Psoas muscle (tissue), 8 donors: ENCODE data around the gene HMX1. TPM values are rescaled to one million over a fixed set of nuclear protein-coding genes. Genes with fewer than 3 reads are reported as not detected.

Experiments
- ATAC-seq, 4 donors: fragments of 200-7000 bp; cut with Tn5 transposase; one replicate each; pipeline ENCODE4 v1.9.1; 2020; ENCODE audit warnings: moderate library complexity in 3 of 4, mild to moderate bottlenecking in 2 of 4
- DNase-seq, 2 donors: peaks; one replicate each; pipeline ENCODE4 v3.0.0-alpha.2; 2020
- H3K27ac ChIP-seq: fragments of 200-600 bp; one replicate; pipeline ENCODE4 v1.8.0; 2022
- H3K27me3 ChIP-seq, 3 donors: fragments of 200-600 bp in 1 of 3; one replicate each; pipeline versions ENCODE4 v1.6.1 to v1.8.0; 2013 to 2022; ENCODE audit warnings: low read length in 2 of 3, mild to moderate bottlenecking in 2 of 3, moderate library complexity in 1 of 3; ENCODE audit not compliant: insufficient read depth in 3 of 3
- H3K36me3 ChIP-seq, 2 donors: fragments of 200-600 bp in 1 of 2; one replicate each; pipeline versions ENCODE4 v1.6.1 to v1.8.0; 2013 to 2022; ENCODE audit warnings: low read depth in 1 of 2, mild to moderate bottlenecking in 1 of 2, moderate library complexity in 1 of 2; ENCODE audit not compliant: insufficient read depth in 1 of 2
- H3K4me1 ChIP-seq: fragments of 200-600 bp; one replicate; pipeline ENCODE4 v1.8.0; 2022
- H3K4me3 ChIP-seq: fragments of 200-600 bp; one replicate; pipeline ENCODE4 v1.8.0; 2022; ENCODE audit warnings: mild to moderate bottlenecking
- H3K9me3 ChIP-seq: fragments of 200-600 bp; one replicate; pipeline ENCODE4 v1.8.0; 2022
- WGBS, 3 donors: extraction: QIAGEN DNeasy Blood & Tissue Kit; methylation state at CpG; one replicate each; pipeline versions ENCODE4 v1.1.6 to v1.1.7; 2013; 5-methylcytosine and 5-hydroxymethylcytosine counted together
- intact Hi-C, 2 donors: fragments of 100-400 bp; cut with DNase I; formaldehyde crosslinking; loops; one replicate each; pipeline versions ENCODE4 v1.11.0 to v1.14.2; 2022
- polyA plus RNA-seq, 3 donors: library from polyadenylated mRNA; stranded (reverse); fragments of 200-250 nt; gene quantifications; one replicate each; pipeline ENCODE4 v1.2.3, GENCODE V29; 2013
- total RNA-seq, 4 donors: library from RNA; stranded (reverse); fragmentation: NEBNext Ultra II Directional in 2 of 4; extraction: Animal tissue kit (Norgen Biotek cat#: 25700) in 2 of 4; gene quantifications; one replicate each; pipeline versions ENCODE4 v1.2.1 to v1.2.4, GENCODE V29; 2021 to 2023
- TF ChIP-seq, protein P1 (sequence below): fragments of 200-600 bp; IDR thresholded peaks from one replicate; pipeline ENCODE4 v1.8.0; 2022; ENCODE audit warnings: antibody characterized with exemption
- donor health status: healthy with polysubstance abuse.
- donor health status: DM: no; HTN: no; CAD: no; lungs with moderate emphysema.
- donor health status: Bipolar disorder and iron deficiency.
- donor health status: healthy.
- donor health status: DM: yes; HTN: yes; CAD: no.
- donor health status: DM: no; HTN: no; CAD: no.
- donor health status: DM: no; HTN: no; CAD: no.
- donor health status: DM: yes; HTN: yes; CAD: no.

HMX1 gene
- total and polyA plus RNA-seq, 7 donors: not detected

- Histone ChIP-seq H3K4me3 (no peak overlapping the region), H3K9me3 (no peaks in the 10 kb centered on the region), H3K27ac (no peak overlapping the region), H3K36me3 (no peaks in the 10 kb centered on the region), H3K27me3 (peaks cover 0 to 74% (median 41%) of the 10 kb centered on the region in 3 donors), H3K4me1 (no peaks in the 10 kb centered on the region)
- ATAC-seq (no peak), DNase-seq (no peak)
- TF ChIP-seq, protein P1, sequence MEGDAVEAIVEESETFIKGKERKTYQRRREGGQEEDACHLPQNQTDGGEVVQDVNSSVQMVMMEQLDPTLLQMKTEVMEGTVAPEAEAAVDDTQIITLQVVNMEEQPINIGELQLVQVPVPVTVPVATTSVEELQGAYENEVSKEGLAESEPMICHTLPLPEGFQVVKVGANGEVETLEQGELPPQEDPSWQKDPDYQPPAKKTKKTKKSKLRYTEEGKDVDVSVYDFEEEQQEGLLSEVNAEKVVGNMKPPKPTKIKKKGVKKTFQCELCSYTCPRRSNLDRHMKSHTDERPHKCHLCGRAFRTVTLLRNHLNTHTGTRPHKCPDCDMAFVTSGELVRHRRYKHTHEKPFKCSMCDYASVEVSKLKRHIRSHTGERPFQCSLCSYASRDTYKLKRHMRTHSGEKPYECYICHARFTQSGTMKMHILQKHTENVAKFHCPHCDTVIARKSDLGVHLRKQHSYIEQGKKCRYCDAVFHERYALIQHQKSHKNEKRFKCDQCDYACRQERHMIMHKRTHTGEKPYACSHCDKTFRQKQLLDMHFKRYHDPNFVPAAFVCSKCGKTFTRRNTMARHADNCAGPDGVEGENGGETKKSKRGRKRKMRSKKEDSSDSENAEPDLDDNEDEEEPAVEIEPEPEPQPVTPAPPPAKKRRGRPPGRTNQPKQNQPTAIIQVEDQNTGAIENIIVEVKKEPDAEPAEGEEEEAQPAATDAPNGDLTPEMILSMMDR: no peak
- WGBS, 3 donors: 2 to 5% (median 3%) methylated on average over 9 to 11 of the region's 11 CpGs
- intact Hi-C loops: no loop called here
These were observed 5.5 kb upstream of the HMX1 start for GRCh38 chr4:8876982-8877779.

DNA sequence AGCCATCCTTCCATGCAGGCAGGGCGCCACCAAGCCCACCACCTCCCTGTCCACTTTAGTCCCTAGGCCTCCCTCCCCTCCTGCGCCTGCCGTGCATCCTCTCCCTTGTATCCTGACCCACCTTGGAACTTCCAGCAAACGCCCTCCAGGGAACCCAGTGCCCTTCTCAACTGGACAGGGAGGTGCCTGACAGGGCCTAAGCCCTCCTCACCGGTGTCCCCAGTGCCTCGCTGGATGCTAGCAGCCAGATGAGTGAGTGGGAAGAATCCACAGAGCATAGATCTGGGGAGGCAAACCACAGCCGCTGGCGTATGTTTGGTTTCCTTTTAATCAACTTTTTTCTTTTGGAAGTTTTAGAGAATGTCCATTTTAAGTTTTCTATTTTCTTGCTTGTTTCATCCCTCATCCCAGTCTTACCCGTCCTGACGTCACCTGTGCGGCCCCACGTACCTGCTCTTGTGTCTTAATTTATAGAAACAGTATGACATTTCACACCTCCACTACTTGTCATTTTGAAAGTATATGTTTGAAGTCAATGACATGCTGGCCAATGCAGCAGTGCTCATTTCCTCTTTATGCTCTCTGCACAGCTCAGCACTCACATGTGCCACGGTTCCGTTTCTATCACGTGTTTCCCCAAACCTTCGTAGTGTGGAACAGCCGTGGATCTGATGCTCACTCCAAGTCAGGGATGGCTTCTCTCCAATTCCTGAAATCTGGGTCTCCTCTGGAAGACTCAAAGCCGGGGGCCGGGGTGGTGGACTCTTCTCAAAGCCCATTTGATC is 3.4 kb upstream of the HMX1 start:
- H3K27ac ChIP-seq: no peak overlapping the region
- ATAC-seq (no peak), DNase-seq (no peak)
- 12 to 17% (median 13%) methylated on average over 19 of the region's 19 CpGs for WGBS, 3 donors
- no peaks in the 10 kb centered on the region for H3K9me3 ChIP-seq
- no peaks in the 10 kb centered on the region for H3K4me1 ChIP-seq
- no peak overlapping the region for H3K4me3 ChIP-seq
- H3K36me3 ChIP-seq: no peaks in the 10 kb centered on the region
- H3K27me3 ChIP-seq: peaks cover 0 to 88% (median 42%) of the 10 kb centered on the region in 3 donors
- intact Hi-C loops: no loop called here
- TF ChIP-seq, protein P1: no peak

DNA sequence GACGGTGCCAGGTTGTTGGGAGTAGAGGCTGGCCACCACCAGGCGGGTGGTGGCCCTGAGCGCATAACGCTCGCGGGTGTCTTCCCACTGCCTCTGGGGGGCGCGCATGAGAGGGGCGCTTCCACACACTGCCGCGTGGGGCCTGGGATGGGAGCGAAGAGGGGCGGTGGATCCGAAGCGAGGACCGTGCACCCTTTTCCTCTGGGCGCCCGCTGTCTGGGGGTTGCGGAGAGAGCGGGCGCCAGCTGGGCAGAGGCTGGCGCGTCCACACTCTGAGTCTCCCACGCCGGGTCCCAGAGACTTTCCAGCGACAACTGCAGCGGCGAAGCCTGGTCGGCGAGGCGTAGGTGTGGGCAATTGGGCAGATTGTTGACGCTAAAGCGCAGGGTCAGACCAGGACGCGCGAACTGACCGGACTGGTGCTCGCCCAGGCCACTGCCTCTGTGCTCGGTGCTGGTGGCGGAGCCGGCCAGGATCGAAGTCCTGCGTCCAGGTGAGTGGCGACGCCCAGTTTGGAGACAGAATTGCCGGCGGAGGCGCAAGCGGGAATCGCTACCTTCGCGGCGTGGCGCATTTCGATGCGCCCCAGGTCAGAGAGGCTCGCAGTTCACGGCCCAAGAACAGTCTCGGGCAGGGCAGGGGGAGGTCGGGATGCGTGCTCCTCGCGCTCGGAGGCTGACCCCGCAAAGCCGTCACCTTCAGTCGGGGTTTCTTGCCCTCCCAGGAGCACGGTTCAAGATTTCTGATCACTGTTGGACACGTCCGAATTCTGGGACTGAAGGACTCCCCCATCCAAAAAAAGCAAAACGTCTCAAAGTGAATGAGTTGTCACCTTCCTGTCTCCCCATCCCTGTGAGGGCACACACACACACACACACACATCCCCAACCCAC is 2.6 kb upstream of the HMX1 start:
- DNase-seq: no peak
- ATAC-seq: no peak
- Histone ChIP-seq H3K4me1 (no peaks in the 10 kb centered on the region), H3K27ac (no peak overlapping the region), H3K9me3 (no peaks in the 10 kb centered on the region), H3K4me3 (no peak overlapping the region), H3K36me3 (no peaks in the 10 kb centered on the region), H3K27me3 (peaks cover 0 to 88% (median 46%) of the 10 kb centered on the region in 3 donors)
- TF ChIP-seq, protein P1: no peak
- WGBS, 3 donors: 3 to 4% (median 3%) methylated on average over 69 to 71 of the region's 71 CpGs
- intact Hi-C loops: no loop called here

DNA sequence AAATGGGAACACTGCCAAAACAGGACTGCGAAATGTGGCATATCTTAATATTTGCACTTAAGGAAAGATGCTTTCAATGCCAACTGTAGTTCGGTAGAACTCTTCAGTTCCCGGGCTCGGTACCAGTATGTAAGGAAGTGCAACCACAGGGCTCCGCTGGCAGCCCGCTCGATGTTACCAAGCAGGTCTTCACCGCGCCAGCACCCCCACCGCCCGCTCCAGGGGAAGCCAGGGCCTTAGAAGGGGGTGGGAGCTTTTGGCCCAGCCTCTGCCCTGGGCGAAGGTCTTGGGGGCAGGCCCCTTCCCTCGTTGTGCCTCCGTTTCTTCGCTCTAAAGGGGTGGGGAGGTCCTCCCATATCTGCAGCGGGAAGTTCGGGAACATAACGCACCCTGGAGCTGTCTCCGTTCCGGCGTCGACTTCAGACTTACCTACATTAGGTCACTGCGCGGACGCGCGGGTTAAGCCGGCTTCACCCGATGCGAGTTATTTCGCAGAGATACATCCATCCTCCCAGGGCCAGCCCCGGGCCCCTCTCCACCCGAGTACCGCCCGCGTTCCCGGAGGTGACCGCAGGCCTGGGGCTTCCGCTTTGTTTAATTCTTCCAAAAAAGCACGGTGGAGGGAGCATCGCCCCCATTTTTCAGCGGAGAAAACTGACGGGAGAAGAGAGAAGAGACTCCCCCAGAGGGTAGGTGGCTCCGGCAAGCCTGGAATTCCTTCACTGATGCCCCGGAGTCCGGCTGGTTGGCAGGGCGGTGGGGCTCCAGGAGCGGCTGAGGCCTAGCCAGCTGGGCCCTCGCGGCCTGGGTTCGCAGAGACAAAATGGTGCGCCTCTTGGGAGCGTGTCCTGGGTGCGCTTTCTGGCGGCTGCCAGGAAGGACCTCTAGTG is 1.0 kb upstream of the HMX1 start:
- Histone ChIP-seq H3K27ac (no peak overlapping the region), H3K27me3 (peaks cover 0 to 89% (median 53%) of the 10 kb centered on the region in 3 donors), H3K4me1 (no peaks in the 10 kb centered on the region), H3K36me3 (no peaks in the 10 kb centered on the region), H3K4me3 (peak overlapping the region; percentile 11), H3K9me3 (no peaks in the 10 kb centered on the region)
- intact Hi-C loops: no loop called here
- 3 to 4% (median 4%) methylated on average over 53 to 55 of the region's 55 CpGs for WGBS, 3 donors
- ATAC-seq (no peak), DNase-seq (no peak)
- TF ChIP-seq, protein P1: no peak
